ENCODE data around the gene LDB2.

The LDB2 gene

GRCh38 chr4:16801356-16801755 lies 97.1 kb downstream of the LDB2 start:
- DNase-seq = no peak

- peak in 5 of 14 donors; percentile 5 to 18 (median 12) for DNase-seq
These were observed 103.5 kb downstream of the LDB2 start for GRCh38 chr4:16794816-16795445.

GRCh38 chr4:16791460-16791859 lies 107.0 kb downstream of the LDB2 start:
- DNase-seq = no peak

GRCh38 chr4:16790508-16790907 lies 107.9 kb downstream of the LDB2 start:
- no peak for DNase-seq

GRCh38 chr4:16788868-16789267 lies 109.6 kb downstream of the LDB2 start:
- no peak for DNase-seq

GRCh38 chr4:16785793-16786527 lies 112.5 kb downstream of the LDB2 start:
- DNase-seq = no peak

GRCh38 chr4:16783119-16783518 lies 115.3 kb downstream of the LDB2 start:
- DNase-seq = no peak

- peak in 1 of 14 donors; percentile 8 for DNase-seq
These were observed 119.3 kb downstream of the LDB2 start for GRCh38 chr4:16779028-16779675.

GRCh38 chr4:16777726-16778125 lies 120.7 kb downstream of the LDB2 start:
- no peak for DNase-seq

GRCh38 chr4:16775411-16776154 lies 122.9 kb downstream of the LDB2 start:
- no peak for DNase-seq

GRCh38 chr4:16772366-16772850 lies 126.0 kb downstream of the LDB2 start:
- DNase-seq = no peak

GRCh38 chr4:16770710-16771285 lies 127.6 kb downstream of the LDB2 start:
- DNase-seq = no peak

GRCh38 chr4:16767861-16768260 lies 130.6 kb downstream of the LDB2 start:
- no peak for DNase-seq

- DNase-seq = no peak
These were observed 131.2 kb downstream of the LDB2 start for GRCh38 chr4:16767251-16767650.

GRCh38 chr4:16765546-16765945 lies 132.9 kb downstream of the LDB2 start:
- no peak for DNase-seq

GRCh38 chr4:16764622-16765021 lies 133.8 kb downstream of the LDB2 start:
- DNase-seq = no peak

- no peak for DNase-seq
These were observed 137.7 kb downstream of the LDB2 start for GRCh38 chr4:16760617-16761363.

GRCh38 chr4:16759931-16760582 lies 138.4 kb downstream of the LDB2 start:
- DNase-seq = no peak

- no peak for DNase-seq
These were observed 139.6 kb downstream of the LDB2 start for GRCh38 chr4:16758816-16759215.

- DNase-seq = no peak
These were observed 140.2 kb downstream of the LDB2 start for GRCh38 chr4:16758255-16758654.

GRCh38 chr4:16757080-16757521 lies 141.3 kb downstream of the LDB2 start:
- peak in 1 of 14 donors; percentile 11 for DNase-seq
